Neural cell (in vitro differentiated cells): Measurements from ENCODE around the gene SZT2. TPM values are rescaled to one million over a fixed set of nuclear protein-coding genes. Genes with fewer than 3 reads are reported as not detected.

Experiments
- H2AFZ ChIP-seq: fragments of 200-600, 300-800 bp; sonication (generic), shearing (Covaris generic); 2 replicates; pipeline ENCODE4 v1.6.0; 2014; ENCODE audit warnings: low read depth, mild to moderate bottlenecking, antibody characterized with exemption, low read length, moderate library complexity
- H3F3A ChIP-seq: fragments of 200-600 bp; shearing (Covaris generic); 2 replicates; pipeline ENCODE4 v1.6.1; 2016; ENCODE audit warnings: mild to moderate bottlenecking, moderate library complexity, mixed read lengths, antibody characterized with exemption, low read length; ENCODE audit not compliant: insufficient read depth, poor library complexity, severe bottlenecking
- H3K27ac ChIP-seq: fragments of 200-600, 300-800 bp; sonication (generic), shearing (Covaris generic); 2 replicates; pipeline ENCODE4 v1.5.1; 2014; ENCODE audit warnings: mild to moderate bottlenecking, low read length, moderate library complexity
- H3K27me3 ChIP-seq: fragments of 300-800, 200-600 bp; sonication (generic), shearing (Covaris generic); 2 replicates; pipeline ENCODE4 v1.6.0; 2014; ENCODE audit warnings: mild to moderate bottlenecking, low read depth, low read length, moderate library complexity; ENCODE audit not compliant: insufficient read depth
- H3K36me3 ChIP-seq: fragments of 300-800, 200-600 bp; sonication (generic), shearing (Covaris generic); 2 replicates; pipeline ENCODE4 v1.5.1; 2014; ENCODE audit warnings: mild to moderate bottlenecking, antibody characterized with exemption, low read length, moderate library complexity; ENCODE audit not compliant: insufficient read depth
- H3K4me2 ChIP-seq: fragments of 300-800, 200-600 bp; sonication (generic), shearing (Covaris generic); 2 replicates; pipeline ENCODE4 v1.6.0; 2014; ENCODE audit warnings: mild to moderate bottlenecking, low read length
- H3K4me3 ChIP-seq: fragments of 300-800, 200-600 bp; sonication (generic), shearing (Covaris generic); 2 replicates; pipeline ENCODE4 v1.5.1; 2014; ENCODE audit warnings: mild to moderate bottlenecking, low read length, moderate library complexity
- H3K79me2 ChIP-seq: fragments of 200-600 bp; shearing (Covaris generic); replicated peaks from 2 replicates; pipeline ENCODE4 v1.6.0; 2014; ENCODE audit warnings: mild to moderate bottlenecking, low read length, moderate library complexity; ENCODE audit not compliant: insufficient read depth
- H3K9ac ChIP-seq: fragments of 300-800, 200-600 bp; sonication (generic), shearing (Covaris generic); 2 replicates; pipeline ENCODE4 v1.6.1; 2016; ENCODE audit warnings: mild to moderate bottlenecking, low read length, mixed read lengths
- H3K9me2 ChIP-seq: fragments of 200-600 bp; shearing (Covaris generic); 2 replicates; pipeline ENCODE4 v1.6.1; 2016; ENCODE audit warnings: mild to moderate bottlenecking, low read length, mixed read lengths; ENCODE audit not compliant: insufficient read depth
- H3K9me3 ChIP-seq: fragments of 200-600, 300-800 bp; sonication (generic), shearing (Covaris generic); 2 replicates; pipeline ENCODE4 v1.6.1; 2016; ENCODE audit warnings: mild to moderate bottlenecking, mixed run types, low read length, moderate library complexity, mixed read lengths
- H4K20me1 ChIP-seq: fragments of 200-600 bp; shearing (Covaris generic); 2 replicates; pipeline ENCODE4 v1.6.1; 2016; ENCODE audit warnings: mild to moderate bottlenecking, mixed run types; ENCODE audit not compliant: insufficient read depth
- CTCF ChIP-seq: fragments of 450-650 bp; IDR thresholded peaks from 2 replicates; pipeline ENCODE4 v1.5.1; 2014; ENCODE audit warnings: antibody characterized with exemption, mild to moderate bottlenecking, moderate library complexity; ENCODE audit not compliant: poor library complexity, severe bottlenecking
- EP300 ChIP-seq: fragments of 450-650 bp; conservative IDR thresholded peaks from 2 replicates; pipeline ENCODE4 v1.6.1; 2014; ENCODE audit warnings: antibody characterized with exemption, mild to moderate bottlenecking, moderate library complexity; ENCODE audit not compliant: poor library complexity, severe bottlenecking
- EZH2 ChIP-seq: fragments of 200-600, 300-800 bp; shearing (Covaris generic), sonication (generic); IDR thresholded peaks from 2 replicates; pipeline ENCODE4 v1.6.1; 2014; ENCODE audit warnings: antibody characterized with exemption, low read length, borderline replicate concordance, mild to moderate bottlenecking; ENCODE audit not compliant: insufficient read depth, poor library complexity, severe bottlenecking
- MXI1 ChIP-seq: fragments of 450-650 bp; conservative IDR thresholded peaks from 2 replicates; pipeline ENCODE4 v1.6.1; 2014; ENCODE audit warnings: antibody characterized with exemption, mild to moderate bottlenecking; ENCODE audit not compliant: poor library complexity, severe bottlenecking
- POLR2AphosphoS5 ChIP-seq: IDR thresholded peaks from 2 replicates; pipeline ENCODE4 v1.6.1; 2012
- RAD21 ChIP-seq: fragments of 450-650 bp; conservative IDR thresholded peaks from 2 replicates; pipeline ENCODE4 v1.6.1; 2014; ENCODE audit warnings: antibody characterized with exemption, mild to moderate bottlenecking, moderate library complexity
- REST ChIP-seq: IDR thresholded peaks from 2 replicates; pipeline ENCODE4 v1.6.1; 2012; ENCODE audit warnings: borderline replicate concordance
- SMC3 ChIP-seq: fragments of 450-650 bp; conservative IDR thresholded peaks from 2 replicates; pipeline ENCODE4 v1.6.1; 2014; ENCODE audit warnings: antibody characterized with exemption, mild to moderate bottlenecking, moderate library complexity; ENCODE audit not compliant: poor library complexity
- TAF1 ChIP-seq: IDR thresholded peaks from 2 replicates; pipeline ENCODE4 v1.6.1; 2012; ENCODE audit warnings: low read depth
- polyA plus RNA-seq: library from polyadenylated mRNA; depleted of rRNA; stranded (reverse); fragments of >200 nt; gene quantifications from 2 replicates; pipeline ENCODE4 v1.2.3, GENCODE V29; 2014

Gene SZT2
- polyA plus RNA-seq, 1 donor from 2014 or later: 6.6 TPM

GRCh38 chr1:43396059-43396458, 6.4 kb downstream of the SZT2 start:
- Histone ChIP-seq H2AFZ (no peak overlapping the region), H3F3A (no peaks in the 10 kb centered on the region)

GRCh38 chr1:43398227-43398626, 8.5 kb downstream of the SZT2 start:
- Histone ChIP-seq H3K9me2 (no peaks in the 10 kb centered on the region), H3K9ac (no peak overlapping the region), H3K79me2 (peaks cover 3% of the 10 kb centered on the region), H2AFZ (no peak overlapping the region), H3K9me3 (no peaks in the 10 kb centered on the region), H3K4me2 (no peak overlapping the region), H3K4me3 (no peak overlapping the region), H3F3A (no peaks in the 10 kb centered on the region), H3K27me3 (no peaks in the 10 kb centered on the region), H3K27ac (no peak overlapping the region), H4K20me1 (no peaks in the 10 kb centered on the region), H3K36me3 (no peaks in the 10 kb centered on the region)
- TF ChIP-seq SMC3: no peak
- TF ChIP-seq MXI1: no peak
- TF ChIP-seq EP300: no peak
- no peak for TF ChIP-seq EZH2
- TF ChIP-seq RAD21: no peak
- TF ChIP-seq POLR2AphosphoS5: no peak
- TF ChIP-seq CTCF: no peak

More at GRCh38 chr1:43396059-43396458, 6.4 kb downstream of the SZT2 start:
- Histone ChIP-seq H3K79me2 (peaks cover 7% of the 10 kb centered on the region), H3K27ac (no peak overlapping the region), H3K27me3 (no peaks in the 10 kb centered on the region), H3K9me2 (no peaks in the 10 kb centered on the region), H3K9ac (no peak overlapping the region), H3K9me3 (no peaks in the 10 kb centered on the region), H3K4me2 (no peak overlapping the region), H4K20me1 (no peaks in the 10 kb centered on the region), H3K4me3 (no peak overlapping the region), H3K36me3 (no peaks in the 10 kb centered on the region)
- TF ChIP-seq EP300 (no peak), REST (no peak), TAF1 (no peak), EZH2 (no peak), CTCF (no peak), MXI1 (no peak), RAD21 (no peak), SMC3 (no peak), POLR2AphosphoS5 (no peak)
